B cell (primary cell): ENCODE measurements around the gene CACNG8.

ENCODE experiments used
- EZH2 ChIP-seq: IDR thresholded peaks from 2 replicates; pipeline ENCODE4 v1.6.1; 2012; ENCODE audit warnings: borderline replicate concordance, low read depth, mild to moderate bottlenecking, moderate library complexity, low read length; ENCODE audit not compliant: insufficient read depth, poor library complexity, severe bottlenecking
- TF ChIP-seq, protein P1 (sequence below): fragments of 200-600 bp; IDR thresholded peaks from one replicate; pipeline ENCODE4 v1.8.0; 2022; ENCODE audit warnings: antibody characterized with exemption, mild to moderate bottlenecking

DNA sequence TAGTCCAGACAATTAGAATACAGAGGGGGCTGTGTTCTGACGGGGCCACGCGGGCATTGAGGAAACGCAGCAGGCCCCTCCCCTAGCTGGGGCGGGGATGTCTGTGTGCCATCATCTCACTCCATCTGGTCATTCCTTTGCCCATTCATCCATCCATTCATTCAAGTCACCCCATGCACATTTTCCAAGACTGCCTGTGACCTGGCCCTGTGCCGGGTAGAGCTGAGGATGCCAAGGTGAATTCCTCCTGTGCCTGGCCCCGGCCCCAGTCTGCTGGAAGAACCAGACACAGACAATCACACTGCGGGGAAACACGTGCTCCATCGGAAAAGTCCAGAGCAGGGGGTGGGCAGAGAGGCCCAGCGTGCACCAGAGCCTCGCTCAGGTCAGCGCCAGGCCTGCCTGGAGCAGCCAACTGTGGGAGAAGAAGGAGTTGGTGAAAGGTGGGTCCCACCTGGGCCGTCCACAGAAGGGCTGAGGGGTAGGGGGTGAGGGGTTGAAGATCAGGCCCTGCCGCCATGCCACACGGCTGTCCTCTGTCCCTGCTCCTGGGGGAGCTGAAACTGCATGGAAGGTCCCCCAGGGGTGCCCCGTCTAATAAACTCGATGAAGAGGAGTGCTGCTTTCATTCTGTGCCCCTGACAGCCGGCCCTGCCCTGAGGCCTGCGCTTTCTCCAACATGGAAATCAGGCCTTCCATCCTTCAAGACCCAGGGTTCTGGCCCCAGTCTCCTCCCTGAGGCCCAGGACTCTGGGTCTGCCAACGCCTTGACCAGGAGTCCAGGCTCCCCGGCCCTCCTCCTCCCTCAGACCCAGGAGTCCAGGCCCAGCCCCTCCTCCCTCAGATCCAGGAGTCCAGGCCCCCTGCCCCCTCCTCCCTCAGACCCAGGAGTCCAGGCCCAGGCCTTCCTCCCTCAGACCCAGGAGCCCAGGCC is 27.1 kb downstream of the CACNG8 start:
- TF ChIP-seq, protein P1, sequence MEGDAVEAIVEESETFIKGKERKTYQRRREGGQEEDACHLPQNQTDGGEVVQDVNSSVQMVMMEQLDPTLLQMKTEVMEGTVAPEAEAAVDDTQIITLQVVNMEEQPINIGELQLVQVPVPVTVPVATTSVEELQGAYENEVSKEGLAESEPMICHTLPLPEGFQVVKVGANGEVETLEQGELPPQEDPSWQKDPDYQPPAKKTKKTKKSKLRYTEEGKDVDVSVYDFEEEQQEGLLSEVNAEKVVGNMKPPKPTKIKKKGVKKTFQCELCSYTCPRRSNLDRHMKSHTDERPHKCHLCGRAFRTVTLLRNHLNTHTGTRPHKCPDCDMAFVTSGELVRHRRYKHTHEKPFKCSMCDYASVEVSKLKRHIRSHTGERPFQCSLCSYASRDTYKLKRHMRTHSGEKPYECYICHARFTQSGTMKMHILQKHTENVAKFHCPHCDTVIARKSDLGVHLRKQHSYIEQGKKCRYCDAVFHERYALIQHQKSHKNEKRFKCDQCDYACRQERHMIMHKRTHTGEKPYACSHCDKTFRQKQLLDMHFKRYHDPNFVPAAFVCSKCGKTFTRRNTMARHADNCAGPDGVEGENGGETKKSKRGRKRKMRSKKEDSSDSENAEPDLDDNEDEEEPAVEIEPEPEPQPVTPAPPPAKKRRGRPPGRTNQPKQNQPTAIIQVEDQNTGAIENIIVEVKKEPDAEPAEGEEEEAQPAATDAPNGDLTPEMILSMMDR = no peak
- TF ChIP-seq EZH2 = no peak
